Trophoblast cell (in vitro differentiated cells and primary cell): ENCODE data around the gene BTBD9.

ENCODE experiments used
- DNase-seq, 2 donors: peaks; one replicate each; pipeline ENCODE4 v3.0.0-alpha.2; 2016
- H2AFZ ChIP-seq: 2 replicates; pipeline ENCODE4 v1.6.1; 2013; ENCODE audit warnings: low read length, moderate library complexity, mild to moderate bottlenecking; ENCODE audit not compliant: insufficient read depth, poor library complexity
- H2AK5ac ChIP-seq: 2 replicates; pipeline ENCODE4 v1.6.1; 2013; ENCODE audit warnings: mild to moderate bottlenecking, low read length
- H2BK120ac ChIP-seq: 2 replicates; pipeline ENCODE4 v1.6.1; 2013; ENCODE audit warnings: low read length, mild to moderate bottlenecking, moderate library complexity; ENCODE audit not compliant: insufficient read depth, poor library complexity
- H2BK12ac ChIP-seq: 2 replicates; pipeline ENCODE4 v1.6.1; 2013; ENCODE audit warnings: mild to moderate bottlenecking, low read length, moderate library complexity
- H2BK5ac ChIP-seq: 2 replicates; pipeline ENCODE4 v1.6.1; 2013; ENCODE audit warnings: low read length, low read depth, moderate library complexity, mild to moderate bottlenecking; ENCODE audit not compliant: poor library complexity
- H3K14ac ChIP-seq: 2 replicates; pipeline ENCODE4 v1.6.1; 2013; ENCODE audit warnings: mild to moderate bottlenecking, low read length
- H3K18ac ChIP-seq: 2 replicates; pipeline ENCODE4 v1.6.1; 2013; ENCODE audit warnings: mild to moderate bottlenecking, low read length
- H3K23ac ChIP-seq: 2 replicates; pipeline ENCODE4 v1.6.1; 2013; ENCODE audit warnings: low read length
- H3K27ac ChIP-seq: 2 replicates; pipeline ENCODE4 v1.5.1; 2013; ENCODE audit warnings: low read depth, mild to moderate bottlenecking, inconsistent platforms, low read length, moderate library complexity
- H3K27me3 ChIP-seq: 2 replicates; pipeline ENCODE4 v1.6.1; 2013; ENCODE audit warnings: inconsistent platforms, mild to moderate bottlenecking, low read length, moderate library complexity; ENCODE audit not compliant: insufficient read depth
- H3K36me3 ChIP-seq, 2 experiments: 1 replicate in 1 of 2; 2 replicates in 1 of 2; pipeline ENCODE4 v1.6.1; 2013; ENCODE audit warnings: low read length in 2 of 2, mild to moderate bottlenecking in 2 of 2, moderate library complexity in 1 of 2; ENCODE audit not compliant: insufficient read depth in 2 of 2, control insufficient read depth in 1 of 2
- H3K4ac ChIP-seq: 2 replicates; pipeline ENCODE4 v1.6.1; 2013; ENCODE audit warnings: low read depth, mild to moderate bottlenecking, low read length, moderate library complexity
- H3K4me1 ChIP-seq, 2 experiments: 1 replicate in 1 of 2; 2 replicates in 1 of 2; pipeline ENCODE4 v1.6.1; 2013; ENCODE audit warnings: low read length in 2 of 2, mild to moderate bottlenecking in 2 of 2, moderate library complexity in 1 of 2; ENCODE audit not compliant: insufficient read depth in 2 of 2, control insufficient read depth in 1 of 2
- H3K4me2 ChIP-seq: 2 replicates; pipeline ENCODE4 v1.6.1; 2013; ENCODE audit warnings: inconsistent platforms, mild to moderate bottlenecking, low read length, moderate library complexity
- H3K4me3 ChIP-seq: 2 replicates; pipeline ENCODE4 v1.5.1; 2013; ENCODE audit warnings: mild to moderate bottlenecking, low read depth, low read length, inconsistent platforms
- H3K79me1 ChIP-seq: one replicate; pipeline ENCODE4 v1.6.1; 2013; ENCODE audit warnings: low read length
- H3K79me2 ChIP-seq: 2 replicates; pipeline ENCODE4 v1.6.1; 2013; ENCODE audit warnings: low read length, mild to moderate bottlenecking; ENCODE audit not compliant: control insufficient read depth, insufficient read depth, poor library complexity
- H3K9ac ChIP-seq: 2 replicates; pipeline ENCODE4 v1.6.1; 2013; ENCODE audit warnings: mild to moderate bottlenecking, low read length
- H3K9me3 ChIP-seq: 2 replicates; pipeline ENCODE4 v1.6.1; 2013; ENCODE audit warnings: low read depth, mild to moderate bottlenecking, control low read depth, inconsistent platforms, low read length; ENCODE audit not compliant: insufficient read depth
- H4K12ac ChIP-seq: 2 replicates; pipeline ENCODE4 v1.6.1; 2013; ENCODE audit warnings: low read depth, mild to moderate bottlenecking, low read length, moderate library complexity
- H4K8ac ChIP-seq: 2 replicates; pipeline ENCODE4 v1.6.1; 2013; ENCODE audit warnings: low read depth, mild to moderate bottlenecking, low read length, moderate library complexity
- H4K91ac ChIP-seq: one replicate; pipeline ENCODE4 v1.6.1; 2013; ENCODE audit warnings: low read depth, mild to moderate bottlenecking, low read length, moderate library complexity
- WGBS: extraction: QIAGEN DNeasy Blood & Tissue Kit; methylation state at CpG from one replicate; pipeline ENCODE4 v1.1.7; 2013; ENCODE audit warnings: missing lambda C conversion rate; ENCODE audit not compliant: insufficient read length, insufficient coverage; ENCODE audit errors: extremely low coverage; 5-methylcytosine and 5-hydroxymethylcytosine counted together

BTBD9 gene

DNA sequence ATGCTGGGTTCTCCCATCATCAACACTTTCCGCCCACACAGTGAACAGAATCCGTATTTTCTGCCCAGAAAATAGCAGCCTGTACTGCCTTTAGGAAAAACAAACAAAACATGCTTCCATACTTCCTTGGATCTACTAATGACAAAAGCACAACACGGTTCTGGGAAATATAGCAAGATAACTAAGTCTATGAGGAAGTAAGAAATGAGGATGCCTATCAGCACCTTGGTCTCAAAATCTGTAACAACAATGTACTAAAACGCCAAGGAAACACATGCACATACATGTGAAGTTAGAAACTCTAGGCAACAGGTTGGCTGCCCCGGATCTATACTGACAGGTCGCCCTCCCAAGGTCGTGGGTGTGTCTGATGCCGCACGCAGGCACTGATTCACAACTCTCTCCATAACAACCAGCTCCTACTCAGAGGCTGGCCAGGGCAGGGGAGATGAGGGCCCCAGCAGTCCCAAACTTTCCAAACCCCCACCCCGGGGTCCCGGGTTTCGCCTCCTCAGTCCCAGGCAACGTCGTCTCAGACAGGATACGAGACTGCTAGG is 710 bp downstream of the BTBD9 start:
- Histone ChIP-seq H4K91ac (peak overlapping the region; percentile 65), H3K4me2 (peak overlapping the region; percentile 84), H4K8ac (peak overlapping the region; percentile 89), H3K79me2 (peaks cover 4% of the 10 kb centered on the region), H3K18ac (peak overlapping the region; percentile 72), H3K27me3 (no peaks in the 10 kb centered on the region), H3K4ac (peak overlapping the region; percentile 41), H3K9ac (peak overlapping the region; percentile 87), H2BK120ac (no peak overlapping the region), H3K4me3 (peak overlapping the region; percentile 95), H3K36me3 (no peaks in the 10 kb centered on the region), H4K12ac (peak overlapping the region; percentile 39), H2AFZ (peak overlapping the region; percentile 90), H3K4me1 (peaks cover 0 to 5% of the 10 kb centered on the region in 2 experiments), H3K27ac (peak overlapping the region; percentile 30), H2BK5ac (peak overlapping the region; percentile 18), H3K79me1 (peaks cover 10% of the 10 kb centered on the region), H3K14ac (peak overlapping the region; percentile 48), H2BK12ac (no peak overlapping the region), H3K9me3 (no peaks in the 10 kb centered on the region), H2AK5ac (no peak overlapping the region), H3K23ac (no peak overlapping the region)
- peak; percentile 33 to 64 for DNase-seq
- WGBS = no CpG with 5 or more reads among the region's 15 CpGs

DNA sequence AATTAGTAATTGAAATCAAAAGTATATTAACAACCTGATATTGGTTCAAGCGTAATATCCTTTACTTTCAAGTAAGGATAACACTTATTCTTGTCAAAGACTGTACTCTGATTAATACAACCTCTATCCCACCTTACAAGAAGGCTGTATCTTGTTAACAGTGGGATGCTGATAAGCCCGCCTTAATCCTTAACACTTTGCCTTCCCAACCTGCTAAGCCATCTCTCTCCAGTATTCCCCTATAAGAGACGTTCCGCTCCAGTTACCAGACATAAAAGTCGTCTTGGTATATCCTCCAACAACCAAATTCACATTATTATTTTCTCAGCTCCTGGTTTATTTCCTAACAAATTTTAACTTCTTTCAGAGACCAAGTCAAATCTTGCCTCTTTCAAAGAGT is 2.0 kb downstream of the BTBD9 start:
- H4K8ac ChIP-seq = no peak overlapping the region
- WGBS = no CpG with 5 or more reads among the region's 5 CpGs
- peaks cover 0 to 5% of the 10 kb centered on the region in 2 experiments for H3K4me1 ChIP-seq
- no peak overlapping the region for H3K23ac ChIP-seq
- no peak overlapping the region for H3K9ac ChIP-seq
- no peak overlapping the region for H2AK5ac ChIP-seq
- H2BK12ac ChIP-seq = no peak overlapping the region
- peaks cover 10% of the 10 kb centered on the region for H3K79me1 ChIP-seq
- H3K79me2 ChIP-seq = peaks cover 4% of the 10 kb centered on the region
- H4K91ac ChIP-seq = no peak overlapping the region
- no peak overlapping the region for H3K4me2 ChIP-seq
- H3K27ac ChIP-seq = no peak overlapping the region
- no peaks in the 10 kb centered on the region for H3K27me3 ChIP-seq
- H4K12ac ChIP-seq = no peak overlapping the region
- no peak overlapping the region for H2AFZ ChIP-seq
- H3K4ac ChIP-seq = no peak overlapping the region
- H3K9me3 ChIP-seq = no peaks in the 10 kb centered on the region
- H2BK5ac ChIP-seq = no peak overlapping the region
- no peak overlapping the region for H3K18ac ChIP-seq
- no peak overlapping the region for H3K14ac ChIP-seq
- H3K36me3 ChIP-seq = no peaks in the 10 kb centered on the region
- no peak overlapping the region for H3K4me3 ChIP-seq
- no peak overlapping the region for H2BK120ac ChIP-seq
- no peak for DNase-seq

DNA sequence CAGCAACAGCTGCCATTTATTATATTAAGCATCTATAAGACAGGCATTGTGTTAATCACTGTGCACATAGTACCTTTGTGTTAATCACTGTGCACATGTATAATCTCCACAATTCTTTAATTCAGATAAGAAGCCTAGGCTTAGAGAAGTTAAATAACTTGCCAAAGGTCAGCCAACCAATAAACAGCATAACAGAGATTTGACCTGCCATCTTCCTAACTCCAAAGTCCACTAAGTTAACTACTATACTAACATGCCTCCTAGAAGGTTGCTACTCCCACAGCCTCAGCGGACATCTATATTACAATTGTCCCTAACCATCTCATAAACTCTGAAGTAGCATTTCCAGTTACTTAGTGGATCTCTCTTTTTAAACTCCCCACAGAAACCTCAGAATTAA is 3.7 kb downstream of the BTBD9 start:
- no peaks in the 10 kb centered on the region for H3K9me3 ChIP-seq
- H3K9ac ChIP-seq = no peak overlapping the region
- no peak overlapping the region for H4K12ac ChIP-seq
- H2BK12ac ChIP-seq = no peak overlapping the region
- no peak overlapping the region for H3K23ac ChIP-seq
- H3K4me3 ChIP-seq = no peak overlapping the region
- H3K27ac ChIP-seq = no peak overlapping the region
- H3K36me3 ChIP-seq = no peaks in the 10 kb centered on the region
- no peak overlapping the region for H3K14ac ChIP-seq
- H3K4me1 ChIP-seq = peaks cover 0 to 5% of the 10 kb centered on the region in 2 experiments
- H2AFZ ChIP-seq = no peak overlapping the region
- H4K8ac ChIP-seq = no peak overlapping the region
- no CpG with 5 or more reads among the region's 1 CpG for WGBS
- peaks cover 10% of the 10 kb centered on the region for H3K79me1 ChIP-seq
- H3K79me2 ChIP-seq = peaks cover 4% of the 10 kb centered on the region
- H3K18ac ChIP-seq = no peak overlapping the region
- H3K4ac ChIP-seq = no peak overlapping the region
- no peak overlapping the region for H4K91ac ChIP-seq
- H2BK120ac ChIP-seq = no peak overlapping the region
- no peak overlapping the region for H2AK5ac ChIP-seq
- no peak overlapping the region for H3K4me2 ChIP-seq
- H2BK5ac ChIP-seq = no peak overlapping the region
- no peaks in the 10 kb centered on the region for H3K27me3 ChIP-seq
- no peak for DNase-seq

- Histone ChIP-seq H4K91ac (no peak overlapping the region), H3K4me3 (no peak overlapping the region), H3K27me3 (no peaks in the 10 kb centered on the region), H4K12ac (no peak overlapping the region), H3K36me3 (no peaks in the 10 kb centered on the region), H3K23ac (no peak overlapping the region), H2BK120ac (no peak overlapping the region), H3K79me2 (no peaks in the 10 kb centered on the region), H3K4me2 (no peak overlapping the region), H4K8ac (no peak overlapping the region), H2AFZ (no peak overlapping the region), H3K79me1 (peaks cover 3% of the 10 kb centered on the region), H3K27ac (no peak overlapping the region), H2AK5ac (no peak overlapping the region), H2BK5ac (no peak overlapping the region), H3K4ac (no peak overlapping the region), H3K9me3 (no peaks in the 10 kb centered on the region), H2BK12ac (no peak overlapping the region), H3K9ac (no peak overlapping the region), H3K18ac (no peak overlapping the region), H3K4me1 (no peaks in the 10 kb centered on the region), H3K14ac (no peak overlapping the region)
- no CpG with 5 or more reads among the region's 1 CpG for WGBS
- DNase-seq = no peak
Observed at GRCh38 chr6:38634518-38634917, 5.2 kb downstream of the BTBD9 start.
